Suprapubic skin (tissue), 4 donors: ENCODE results near the gene OSBPL6. TPM values are rescaled to one million over a fixed set of nuclear protein-coding genes. Genes with fewer than 3 reads are reported as not detected.

Experiments
- DNase-seq, 2 donors: peaks; one replicate each; pipeline ENCODE4 v3.0.0-alpha.2; 2019; ENCODE audit warnings: low spot score in 2 of 2
- H3K27ac ChIP-seq: fragments of 200-600 bp; sonication (generic); one replicate; pipeline ENCODE4 v1.5.1; 2019
- H3K27me3 ChIP-seq: fragments of 200-600 bp; sonication (generic); one replicate; pipeline ENCODE4 v1.5.1; 2019
- H3K36me3 ChIP-seq: fragments of 200-600 bp; sonication (generic); one replicate; pipeline ENCODE4 v1.5.1; 2019
- H3K4me1 ChIP-seq: fragments of 200-600 bp; sonication (generic); one replicate; pipeline ENCODE4 v1.5.1; 2019
- H3K4me3 ChIP-seq: fragments of 200-600 bp; sonication (generic); one replicate; pipeline ENCODE4 v1.5.1; 2019; ENCODE audit warnings: mild to moderate bottlenecking
- H3K9me3 ChIP-seq: fragments of 200-600 bp; sonication (generic); one replicate; pipeline ENCODE4 v1.5.1; 2019
- EP300 ChIP-seq: sonication (generic); formaldehyde crosslinking; IDR thresholded peaks from one replicate; pipeline ENCODE4 v1.6.1; 2017; ENCODE audit warnings: antibody characterized with exemption
- POLR2A ChIP-seq, 2 donors: fragments of 450-650 bp; IDR thresholded peaks; one replicate each; pipeline ENCODE4 v1.6.1; 2017; ENCODE audit warnings: antibody characterized with exemption in 2 of 2, mild to moderate bottlenecking in 2 of 2, moderate library complexity in 2 of 2
- POLR2AphosphoS5 ChIP-seq, 3 donors: sonication (generic); formaldehyde crosslinking; IDR thresholded peaks; one replicate each; pipeline ENCODE4 v1.6.1; 2017; ENCODE audit warnings: antibody characterized with exemption in 3 of 3
- WGBS: methylation state at CpG from one replicate; pipeline ENCODE4 v1.1.5; 2018; 5-methylcytosine and 5-hydroxymethylcytosine counted together
- total RNA-seq, 4 donors: library from RNA; depleted of rRNA; stranded (reverse); fragments of >200 nt; gene quantifications; one replicate each; pipeline ENCODE4 v1.1.0, GENCODE V29; 2016
- TF ChIP-seq, protein P1 (sequence below), 2 donors: fragments of 200-600 bp in 1 of 2; fragments of 450-650 bp in 1 of 2; sonication (generic) in 1 of 2; IDR thresholded peaks; one replicate each; pipeline ENCODE4 v1.5.1; 2016 to 2019; ENCODE audit warnings: antibody characterized with exemption in 2 of 2, mild to moderate bottlenecking in 1 of 2, moderate library complexity in 1 of 2

The OSBPL6 gene
- total RNA-seq, 4 donors from 2014 or later = 19.5 to 30.9 (median 23.9) TPM

DNA sequence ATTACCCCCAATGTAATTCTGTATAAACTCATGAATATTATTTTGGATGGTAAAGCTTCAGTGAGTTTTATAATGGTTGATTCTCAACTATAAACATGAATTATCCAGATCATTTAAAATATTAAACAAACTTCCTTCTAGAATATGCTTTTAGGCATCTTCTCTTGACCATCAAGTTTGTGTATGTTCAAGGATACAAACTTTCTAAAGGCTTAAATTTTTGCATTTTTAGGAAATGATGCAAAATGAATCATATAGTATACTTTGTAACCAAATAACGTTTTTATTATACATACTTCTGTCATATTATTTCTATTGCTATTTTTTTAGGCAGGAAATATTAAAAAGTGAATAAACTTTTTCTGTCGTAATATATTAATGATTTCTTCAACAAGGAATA is 62.8 kb downstream of the OSBPL6 start:
- Histone ChIP-seq H3K27me3 (no peaks in the 10 kb centered on the region), H3K27ac (no peak overlapping the region), H3K36me3 (no peaks in the 10 kb centered on the region), H3K9me3 (no peaks in the 10 kb centered on the region), H3K4me3 (no peak overlapping the region), H3K4me1 (no peaks in the 10 kb centered on the region)
- 88% methylated on average over 2 of the region's 2 CpGs for WGBS
- TF ChIP-seq EP300 (no peak), POLR2AphosphoS5 (IDR thresholded peaks at IDR 0.05) (no peak), POLR2A (IDR thresholded peaks at IDR 0.05) (no peak)
- TF ChIP-seq, protein P1, sequence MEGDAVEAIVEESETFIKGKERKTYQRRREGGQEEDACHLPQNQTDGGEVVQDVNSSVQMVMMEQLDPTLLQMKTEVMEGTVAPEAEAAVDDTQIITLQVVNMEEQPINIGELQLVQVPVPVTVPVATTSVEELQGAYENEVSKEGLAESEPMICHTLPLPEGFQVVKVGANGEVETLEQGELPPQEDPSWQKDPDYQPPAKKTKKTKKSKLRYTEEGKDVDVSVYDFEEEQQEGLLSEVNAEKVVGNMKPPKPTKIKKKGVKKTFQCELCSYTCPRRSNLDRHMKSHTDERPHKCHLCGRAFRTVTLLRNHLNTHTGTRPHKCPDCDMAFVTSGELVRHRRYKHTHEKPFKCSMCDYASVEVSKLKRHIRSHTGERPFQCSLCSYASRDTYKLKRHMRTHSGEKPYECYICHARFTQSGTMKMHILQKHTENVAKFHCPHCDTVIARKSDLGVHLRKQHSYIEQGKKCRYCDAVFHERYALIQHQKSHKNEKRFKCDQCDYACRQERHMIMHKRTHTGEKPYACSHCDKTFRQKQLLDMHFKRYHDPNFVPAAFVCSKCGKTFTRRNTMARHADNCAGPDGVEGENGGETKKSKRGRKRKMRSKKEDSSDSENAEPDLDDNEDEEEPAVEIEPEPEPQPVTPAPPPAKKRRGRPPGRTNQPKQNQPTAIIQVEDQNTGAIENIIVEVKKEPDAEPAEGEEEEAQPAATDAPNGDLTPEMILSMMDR (IDR thresholded peaks at IDR 0.05) = no peak
- no peak for DNase-seq

DNA sequence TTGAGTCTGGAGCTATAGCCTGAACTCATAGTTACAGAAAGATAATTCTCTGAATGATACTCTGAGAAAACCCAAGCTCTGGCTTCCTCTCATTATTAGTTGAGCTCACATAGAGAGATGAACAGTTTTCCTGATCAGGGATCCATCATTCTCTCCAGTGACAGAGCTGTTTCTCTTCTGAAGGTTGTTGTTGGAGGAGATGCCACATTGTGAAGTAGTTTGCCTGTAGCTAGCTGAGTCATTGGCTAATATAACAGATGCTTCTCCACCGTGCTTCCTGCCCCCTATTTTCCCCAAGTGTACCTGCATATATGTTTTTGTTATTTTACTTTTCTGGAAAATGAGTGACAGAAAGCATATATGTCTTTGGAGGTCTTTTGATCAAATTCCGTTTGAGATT is 64.6 kb downstream of the OSBPL6 start:
- Histone ChIP-seq H3K9me3 (no peaks in the 10 kb centered on the region), H3K4me3 (no peak overlapping the region), H3K27ac (no peak overlapping the region), H3K4me1 (no peaks in the 10 kb centered on the region), H3K36me3 (no peaks in the 10 kb centered on the region), H3K27me3 (no peaks in the 10 kb centered on the region)
- no peak for DNase-seq
- TF ChIP-seq POLR2A (IDR thresholded peaks at IDR 0.05) (no peak), POLR2AphosphoS5 (IDR thresholded peaks at IDR 0.05) (no peak), EP300 (no peak)
- TF ChIP-seq, protein P1 (IDR thresholded peaks at IDR 0.05) = no peak
- WGBS = 60% methylated on average over 2 of the region's 2 CpGs

DNA sequence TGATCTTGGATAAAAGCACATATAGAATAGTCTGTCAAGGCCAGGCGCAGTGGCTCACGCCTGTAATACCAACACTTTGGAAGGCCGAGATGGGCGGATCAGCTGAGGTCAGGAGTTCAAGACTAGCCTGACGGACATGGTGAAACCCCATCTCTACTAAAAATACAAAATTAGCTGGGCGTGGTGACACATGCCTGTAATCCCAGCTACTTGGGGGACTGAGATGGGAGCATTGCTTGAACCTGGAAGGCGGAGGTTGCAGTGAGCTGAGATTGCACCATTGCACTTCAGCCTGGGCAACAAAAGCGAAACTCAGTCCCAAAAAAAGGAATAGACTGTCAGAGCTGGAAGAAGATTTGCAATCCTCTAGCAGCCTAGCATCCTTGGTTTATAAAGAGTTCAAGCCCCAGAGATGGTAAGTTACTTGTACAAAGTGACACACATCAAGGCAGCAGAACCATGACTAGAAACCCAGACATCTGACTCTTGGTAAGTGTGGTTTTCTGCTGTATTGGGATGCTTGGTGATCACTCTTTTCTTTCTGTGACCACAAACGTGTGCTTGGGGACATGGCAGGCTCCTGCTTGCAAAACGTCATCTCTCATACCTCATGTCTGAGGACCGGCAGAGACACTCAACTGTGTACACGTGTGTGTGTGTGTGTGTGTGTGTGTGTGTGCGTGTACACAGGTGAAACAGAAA is 69.0 kb downstream of the OSBPL6 start:
- H3K27me3 ChIP-seq = no peaks in the 10 kb centered on the region
- TF ChIP-seq, protein P1 (IDR thresholded peaks at IDR 0.05) = no peak
- TF ChIP-seq POLR2A (IDR thresholded peaks at IDR 0.05) = no peak
- no peak for TF ChIP-seq EP300
- TF ChIP-seq POLR2AphosphoS5 (IDR thresholded peaks at IDR 0.05) = no peak
- 95% methylated on average over 13 of the region's 13 CpGs for WGBS
- no peak overlapping the region for H3K27ac ChIP-seq
- no peak overlapping the region for H3K4me3 ChIP-seq
- H3K36me3 ChIP-seq = no peaks in the 10 kb centered on the region
- DNase-seq = no peak
- H3K9me3 ChIP-seq = no peaks in the 10 kb centered on the region
- H3K4me1 ChIP-seq = no peaks in the 10 kb centered on the region

DNA sequence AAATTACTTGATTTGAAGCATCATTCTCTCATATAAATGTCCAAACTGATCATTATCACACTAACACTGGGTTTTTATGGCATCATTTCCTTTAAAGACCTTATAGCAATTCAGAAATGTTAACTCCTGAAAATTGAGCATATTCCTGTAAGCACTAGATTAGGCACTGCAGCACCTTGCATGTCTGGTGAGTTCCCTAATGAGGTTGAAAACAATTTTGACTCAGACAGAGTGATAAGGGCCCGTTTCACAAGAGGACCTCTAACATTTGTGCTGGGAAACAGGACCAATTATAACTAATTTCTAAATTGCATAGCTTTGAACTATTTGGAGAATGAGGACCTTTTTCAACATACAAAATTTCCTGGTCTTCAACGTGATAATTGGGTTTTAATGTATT is 69.9 kb downstream of the OSBPL6 start:
- H3K9me3 ChIP-seq = no peaks in the 10 kb centered on the region
- no peak for DNase-seq
- WGBS = 63% methylated on average over 2 of the region's 2 CpGs
- H3K36me3 ChIP-seq = no peaks in the 10 kb centered on the region
- H3K27me3 ChIP-seq = no peaks in the 10 kb centered on the region
- H3K4me1 ChIP-seq = no peaks in the 10 kb centered on the region
- no peak overlapping the region for H3K27ac ChIP-seq
- TF ChIP-seq POLR2AphosphoS5 (IDR thresholded peaks at IDR 0.05) = no peak
- TF ChIP-seq EP300 = no peak
- TF ChIP-seq, protein P1 (IDR thresholded peaks at IDR 0.05) = no peak
- TF ChIP-seq POLR2A (IDR thresholded peaks at IDR 0.05) = no peak
- no peak overlapping the region for H3K4me3 ChIP-seq

DNA sequence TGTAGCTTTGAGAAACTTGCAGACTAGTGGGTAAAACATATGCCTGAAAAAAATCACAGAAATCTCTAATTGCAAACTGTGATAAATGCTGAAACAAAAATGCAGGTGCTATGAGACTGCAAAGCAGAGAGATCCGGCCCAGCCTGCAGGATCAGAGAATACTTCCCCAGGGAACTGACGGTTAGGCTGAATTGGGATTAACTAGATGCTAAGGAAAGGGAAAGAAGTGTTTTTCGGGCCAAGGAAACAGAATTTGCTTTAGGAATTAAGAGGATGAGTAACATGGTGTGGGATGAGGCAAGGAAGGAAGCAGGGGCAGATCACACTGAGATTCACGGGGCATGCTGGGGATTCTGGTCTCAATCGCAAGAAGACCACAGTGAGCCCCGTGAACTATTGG is 71.5 kb downstream of the OSBPL6 start:
- WGBS = 80% methylated on average over 6 of the region's 6 CpGs
- TF ChIP-seq POLR2AphosphoS5 (IDR thresholded peaks at IDR 0.05) = no peak
- TF ChIP-seq, protein P1 (IDR thresholded peaks at IDR 0.05) = no peak
- TF ChIP-seq POLR2A (IDR thresholded peaks at IDR 0.05) = no peak
- TF ChIP-seq EP300 = no peak

More for the DNA sequence above, 71.5 kb downstream of the OSBPL6 start:
- H3K27ac ChIP-seq = no peak overlapping the region
- H3K36me3 ChIP-seq = no peaks in the 10 kb centered on the region
- peaks cover 1% of the 10 kb centered on the region for H3K4me1 ChIP-seq
- no peaks in the 10 kb centered on the region for H3K9me3 ChIP-seq
- H3K27me3 ChIP-seq = no peaks in the 10 kb centered on the region
- DNase-seq = no peak
- H3K4me3 ChIP-seq = no peak overlapping the region
